HepG2 (cell line): ENCODE measurements around the gene HYAL2. TPM values are rescaled to one million over a fixed set of nuclear protein-coding genes. Genes with fewer than 3 reads are reported as not detected.

Experiments used
- CBX5 ChIP-seq: sonication (generic); formaldehyde crosslinking; IDR thresholded peaks from 2 replicates; pipeline ENCODE4 v1.4.0; 2020; ENCODE audit warnings: missing genetic modification reagents, borderline replicate concordance
- HNRNPL ChIP-seq: fragments of 200-400 bp; formaldehyde crosslinking; IDR thresholded peaks from 2 replicates; pipeline ENCODE4 v1.6.1; 2017; ENCODE audit warnings: mild to moderate bottlenecking, low read depth, low read length
- HNRNPLL ChIP-seq: fragments of 200-400 bp; formaldehyde crosslinking; IDR thresholded peaks from 2 replicates; pipeline ENCODE4 v1.6.1; 2017; ENCODE audit warnings: mild to moderate bottlenecking, low read depth, low read length; ENCODE audit not compliant: poor library complexity, severe bottlenecking
- HNRNPUL1 ChIP-seq: fragments of 200-400 bp; formaldehyde crosslinking; IDR thresholded peaks from 2 replicates; pipeline ENCODE4 v1.6.1; 2017; ENCODE audit warnings: low read depth, mild to moderate bottlenecking, low read length, moderate library complexity
- MTF1 ChIP-seq: sonication (generic); formaldehyde crosslinking; IDR thresholded peaks from 2 replicates; pipeline ENCODE4 v1.5.0; 2020; ENCODE audit warnings: missing genetic modification reagents
- NR3C1 ChIP-seq: sonication (generic); formaldehyde crosslinking; IDR thresholded peaks from 2 replicates; pipeline ENCODE4 v1.4.0; 2020; ENCODE audit warnings: missing genetic modification reagents
- POLR2AphosphoS2 ChIP-seq: IDR thresholded peaks from 2 replicates; pipeline ENCODE4 v1.6.1; 2011; ENCODE audit warnings: low read depth, low read length, improper control_type of control experiment
- RELA ChIP-seq: sonication (generic); formaldehyde crosslinking; IDR thresholded peaks from 2 replicates; pipeline ENCODE4 v1.4.0; 2020; ENCODE audit warnings: missing genetic modification reagents
- SMARCE1 ChIP-seq: fragments of 450-650 bp; IDR thresholded peaks from 2 replicates; pipeline ENCODE4 v1.6.1; 2017; ENCODE audit warnings: borderline replicate concordance
- TAF15 ChIP-seq: fragments of 200-400 bp; formaldehyde crosslinking; IDR thresholded peaks from one replicate; pipeline ENCODE4 v1.6.1; 2018; ENCODE audit warnings: mild to moderate bottlenecking, low read depth, low read length; ENCODE audit not compliant: poor library complexity, severe bottlenecking
- ZFP41 ChIP-seq: sonication (generic); formaldehyde crosslinking; IDR thresholded peaks from 2 replicates; pipeline ENCODE4 v1.4.0; 2020; ENCODE audit warnings: mild to moderate bottlenecking, missing genetic modification reagents, borderline replicate concordance
- ZNF652 ChIP-seq: IDR thresholded peaks from 2 replicates; pipeline ENCODE4 v1.6.1; 2016; ENCODE audit warnings: low read depth, borderline replicate concordance
- ZNF672 ChIP-seq: sonication (generic); formaldehyde crosslinking; IDR thresholded peaks from 2 replicates; pipeline ENCODE4 v1.8.1; 2022; ENCODE audit warnings: missing genetic modification reagents
- ZNF777 ChIP-seq: sonication (generic); formaldehyde crosslinking; IDR thresholded peaks from 2 replicates; pipeline ENCODE4 v1.4.0; 2020; ENCODE audit warnings: missing genetic modification reagents
- polyA plus RNA-seq, 8 experiments: library from polyadenylated mRNA; depleted of rRNA in 3 of 8; stranded (reverse) in 7 of 8; unstranded in 1 of 8; fragments of >200 nt; fragmentation: Illumina TruSeq in 4 of 8; extraction: Trizol in 4 of 8; gene quantifications; 2 replicates each; pipeline versions ENCODE4 v1.2.1 to v1.2.3, GENCODE V29; 2011 to 2016; ENCODE audit warnings: low read depth in 4 of 8, missing spikeins in 1 of 8, mixed read lengths in 1 of 8; ENCODE audit not compliant: insufficient read depth in 1 of 8
- total RNA-seq, 5 experiments: library from RNA; depleted of rRNA; stranded (reverse); fragments of >200 nt; fragmentation: Illumina TruSeq; extraction: Trizol; gene quantifications; 2 replicates each; pipeline ENCODE4 v1.2.3, GENCODE V29; 2016; ENCODE audit warnings: low read depth in 1 of 5
- TF ChIP-seq, protein P1 (sequence below): IDR thresholded peaks from 2 replicates; pipeline ENCODE4 v1.6.1; 2016; ENCODE audit warnings: control low read depth
- TF ChIP-seq, protein P2 (sequence below): sonication (generic); formaldehyde crosslinking; IDR thresholded peaks from 2 replicates; pipeline ENCODE4 v1.4.0; 2020; ENCODE audit warnings: missing genetic modification reagents
- TF ChIP-seq, protein P3 (sequence below): IDR thresholded peaks from 2 replicates; pipeline ENCODE4 v1.6.1; 2016; ENCODE audit warnings: mild to moderate bottlenecking, missing biosample characterization, missing genetic modification reagents
- TF ChIP-seq, protein P4 (sequence below): IDR thresholded peaks from 2 replicates; pipeline ENCODE4 v1.4.0; 2020; ENCODE audit warnings: mild to moderate bottlenecking, missing genetic modification reagents
- TF ChIP-seq, protein P5 (sequence below): fragments of 450-650 bp; IDR thresholded peaks from 2 replicates; pipeline ENCODE4 v1.6.1; 2017; ENCODE audit warnings: mild to moderate bottlenecking
- TF ChIP-seq, protein P6 (sequence below): sonication (generic); formaldehyde crosslinking; IDR thresholded peaks from 2 replicates; pipeline ENCODE4 v1.8.1; 2023; ENCODE audit warnings: missing genetic modification reagents, mild to moderate bottlenecking, borderline replicate concordance

HYAL2 gene
- total and polyA plus RNA-seq, 2 of the 13 experiments (the other 11 are each of a cell fraction or from before 2014, with no cell fraction given) = 76.2 to 102 TPM

DNA sequence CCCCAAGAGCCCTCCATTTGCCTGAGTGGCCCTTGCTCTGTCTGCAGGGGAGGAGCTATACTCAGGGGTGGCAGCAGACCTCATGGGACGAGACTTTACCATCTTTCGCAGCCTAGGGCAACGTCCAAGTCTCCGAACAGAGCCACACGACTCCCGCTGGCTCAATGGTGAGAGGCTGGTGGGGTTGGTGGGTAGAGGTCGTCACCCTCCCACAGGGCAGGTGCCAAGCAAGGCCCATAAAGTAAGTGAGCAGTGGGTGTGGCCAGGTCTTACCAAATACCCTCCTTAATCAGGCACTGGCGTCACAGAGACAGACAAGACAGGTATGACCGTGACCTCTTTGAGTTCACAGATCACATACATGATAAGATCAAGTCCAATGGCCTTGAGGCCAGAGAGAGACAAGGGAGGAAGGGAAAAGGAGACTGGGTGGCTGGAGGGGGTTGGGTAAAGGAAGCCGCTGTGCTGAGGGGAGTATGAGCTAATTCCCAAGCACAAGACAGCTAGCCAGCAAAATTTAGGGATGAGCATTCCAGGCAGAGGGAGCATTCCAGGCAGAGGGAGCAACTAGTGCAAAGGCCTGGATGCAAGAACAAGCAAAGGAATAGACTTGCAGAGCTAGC, 51.1 kb downstream of the HYAL2 start (continued):
- TF ChIP-seq, protein P1, sequence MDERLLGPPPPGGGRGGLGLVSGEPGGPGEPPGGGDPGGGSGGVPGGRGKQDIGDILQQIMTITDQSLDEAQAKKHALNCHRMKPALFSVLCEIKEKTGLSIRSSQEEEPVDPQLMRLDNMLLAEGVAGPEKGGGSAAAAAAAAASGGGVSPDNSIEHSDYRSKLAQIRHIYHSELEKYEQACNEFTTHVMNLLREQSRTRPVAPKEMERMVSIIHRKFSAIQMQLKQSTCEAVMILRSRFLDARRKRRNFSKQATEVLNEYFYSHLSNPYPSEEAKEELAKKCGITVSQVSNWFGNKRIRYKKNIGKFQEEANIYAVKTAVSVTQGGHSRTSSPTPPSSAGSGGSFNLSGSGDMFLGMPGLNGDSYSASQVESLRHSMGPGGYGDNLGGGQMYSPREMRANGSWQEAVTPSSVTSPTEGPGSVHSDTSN (CRISPR knock-in tag) = no peak
- TF ChIP-seq, protein P2, sequence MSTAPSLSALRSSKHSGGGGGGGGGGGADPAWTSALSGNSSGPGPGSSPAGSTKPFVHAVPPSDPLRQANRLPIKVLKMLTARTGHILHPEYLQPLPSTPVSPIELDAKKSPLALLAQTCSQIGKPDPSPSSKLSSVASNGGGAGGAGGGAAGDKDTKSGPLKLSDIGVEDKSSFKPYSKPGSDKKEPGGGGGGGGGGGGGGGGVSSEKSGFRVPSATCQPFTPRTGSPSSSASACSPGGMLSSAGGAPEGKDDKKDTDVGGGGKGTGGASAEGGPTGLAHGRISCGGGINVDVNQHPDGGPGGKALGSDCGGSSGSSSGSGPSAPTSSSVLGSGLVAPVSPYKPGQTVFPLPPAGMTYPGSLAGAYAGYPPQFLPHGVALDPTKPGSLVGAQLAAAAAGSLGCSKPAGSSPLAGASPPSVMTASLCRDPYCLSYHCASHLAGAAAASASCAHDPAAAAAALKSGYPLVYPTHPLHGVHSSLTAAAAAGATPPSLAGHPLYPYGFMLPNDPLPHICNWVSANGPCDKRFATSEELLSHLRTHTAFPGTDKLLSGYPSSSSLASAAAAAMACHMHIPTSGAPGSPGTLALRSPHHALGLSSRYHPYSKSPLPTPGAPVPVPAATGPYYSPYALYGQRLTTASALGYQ = no peak
- TF ChIP-seq, protein P3, sequence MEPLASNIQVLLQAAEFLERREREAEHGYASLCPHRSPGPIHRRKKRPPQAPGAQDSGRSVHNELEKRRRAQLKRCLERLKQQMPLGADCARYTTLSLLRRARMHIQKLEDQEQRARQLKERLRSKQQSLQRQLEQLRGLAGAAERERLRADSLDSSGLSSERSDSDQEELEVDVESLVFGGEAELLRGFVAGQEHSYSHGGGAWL = no peak
- TF ChIP-seq, protein P4, sequence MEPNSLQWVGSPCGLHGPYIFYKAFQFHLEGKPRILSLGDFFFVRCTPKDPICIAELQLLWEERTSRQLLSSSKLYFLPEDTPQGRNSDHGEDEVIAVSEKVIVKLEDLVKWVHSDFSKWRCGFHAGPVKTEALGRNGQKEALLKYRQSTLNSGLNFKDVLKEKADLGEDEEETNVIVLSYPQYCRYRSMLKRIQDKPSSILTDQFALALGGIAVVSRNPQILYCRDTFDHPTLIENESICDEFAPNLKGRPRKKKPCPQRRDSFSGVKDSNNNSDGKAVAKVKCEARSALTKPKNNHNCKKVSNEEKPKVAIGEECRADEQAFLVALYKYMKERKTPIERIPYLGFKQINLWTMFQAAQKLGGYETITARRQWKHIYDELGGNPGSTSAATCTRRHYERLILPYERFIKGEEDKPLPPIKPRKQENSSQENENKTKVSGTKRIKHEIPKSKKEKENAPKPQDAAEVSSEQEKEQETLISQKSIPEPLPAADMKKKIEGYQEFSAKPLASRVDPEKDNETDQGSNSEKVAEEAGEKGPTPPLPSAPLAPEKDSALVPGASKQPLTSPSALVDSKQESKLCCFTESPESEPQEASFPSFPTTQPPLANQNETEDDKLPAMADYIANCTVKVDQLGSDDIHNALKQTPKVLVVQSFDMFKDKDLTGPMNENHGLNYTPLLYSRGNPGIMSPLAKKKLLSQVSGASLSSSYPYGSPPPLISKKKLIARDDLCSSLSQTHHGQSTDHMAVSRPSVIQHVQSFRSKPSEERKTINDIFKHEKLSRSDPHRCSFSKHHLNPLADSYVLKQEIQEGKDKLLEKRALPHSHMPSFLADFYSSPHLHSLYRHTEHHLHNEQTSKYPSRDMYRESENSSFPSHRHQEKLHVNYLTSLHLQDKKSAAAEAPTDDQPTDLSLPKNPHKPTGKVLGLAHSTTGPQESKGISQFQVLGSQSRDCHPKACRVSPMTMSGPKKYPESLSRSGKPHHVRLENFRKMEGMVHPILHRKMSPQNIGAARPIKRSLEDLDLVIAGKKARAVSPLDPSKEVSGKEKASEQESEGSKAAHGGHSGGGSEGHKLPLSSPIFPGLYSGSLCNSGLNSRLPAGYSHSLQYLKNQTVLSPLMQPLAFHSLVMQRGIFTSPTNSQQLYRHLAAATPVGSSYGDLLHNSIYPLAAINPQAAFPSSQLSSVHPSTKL (CRISPR knock-in tag) = peak; percentile 69
- TF ChIP-seq ZFP41 (CRISPR knock-in tag) (no peak), TAF15 (no peak), ZNF672 (CRISPR knock-in tag) (no peak), MTF1 (no peak), ZNF777 (CRISPR knock-in tag) (no peak), HNRNPUL1 (no peak), CBX5 (CRISPR knock-in tag) (peak; percentile 20; the same call in 1 of the 2 replicates), HNRNPLL (no peak), NR3C1 (CRISPR knock-in tag) (no peak), SMARCE1 (no peak), RELA (CRISPR knock-in tag) (no peak), HNRNPL (peak; percentile 78), POLR2AphosphoS2 (no peak), ZNF652 (no peak)
- TF ChIP-seq, protein P5, sequence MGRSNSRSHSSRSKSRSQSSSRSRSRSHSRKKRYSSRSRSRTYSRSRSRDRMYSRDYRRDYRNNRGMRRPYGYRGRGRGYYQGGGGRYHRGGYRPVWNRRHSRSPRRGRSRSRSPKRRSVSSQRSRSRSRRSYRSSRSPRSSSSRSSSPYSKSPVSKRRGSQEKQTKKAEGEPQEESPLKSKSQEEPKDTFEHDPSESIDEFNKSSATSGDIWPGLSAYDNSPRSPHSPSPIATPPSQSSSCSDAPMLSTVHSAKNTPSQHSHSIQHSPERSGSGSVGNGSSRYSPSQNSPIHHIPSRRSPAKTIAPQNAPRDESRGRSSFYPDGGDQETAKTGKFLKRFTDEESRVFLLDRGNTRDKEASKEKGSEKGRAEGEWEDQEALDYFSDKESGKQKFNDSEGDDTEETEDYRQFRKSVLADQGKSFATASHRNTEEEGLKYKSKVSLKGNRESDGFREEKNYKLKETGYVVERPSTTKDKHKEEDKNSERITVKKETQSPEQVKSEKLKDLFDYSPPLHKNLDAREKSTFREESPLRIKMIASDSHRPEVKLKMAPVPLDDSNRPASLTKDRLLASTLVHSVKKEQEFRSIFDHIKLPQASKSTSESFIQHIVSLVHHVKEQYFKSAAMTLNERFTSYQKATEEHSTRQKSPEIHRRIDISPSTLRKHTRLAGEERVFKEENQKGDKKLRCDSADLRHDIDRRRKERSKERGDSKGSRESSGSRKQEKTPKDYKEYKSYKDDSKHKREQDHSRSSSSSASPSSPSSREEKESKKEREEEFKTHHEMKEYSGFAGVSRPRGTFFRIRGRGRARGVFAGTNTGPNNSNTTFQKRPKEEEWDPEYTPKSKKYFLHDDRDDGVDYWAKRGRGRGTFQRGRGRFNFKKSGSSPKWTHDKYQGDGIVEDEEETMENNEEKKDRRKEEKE = no peak
- TF ChIP-seq, protein P6, sequence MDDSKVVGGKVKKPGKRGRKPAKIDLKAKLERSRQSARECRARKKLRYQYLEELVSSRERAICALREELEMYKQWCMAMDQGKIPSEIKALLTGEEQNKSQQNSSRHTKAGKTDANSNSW (CRISPR knock-in tag) = no peak
